T-helper 2 cell (primary cell): ENCODE results near the gene LRRC4.

Experiments used
- DNase-seq, 5 experiments: peaks; one replicate each; pipeline versions ENCODE4 v3.0.0 to v3.0.0-alpha.2; 2012 to 2022

The LRRC4 gene

GRCh38 chr7:128029405-128029995, 1.7 kb downstream of the LRRC4 start:
- DNase-seq, result no peak

- no peak for DNase-seq
Measured at GRCh38 chr7:128027485-128027980, 3.7 kb downstream of the LRRC4 start.

- no peak for DNase-seq
Measured at GRCh38 chr7:128026551-128026950, 4.7 kb downstream of the LRRC4 start.

GRCh38 chr7:128025819-128026218, 5.4 kb downstream of the LRRC4 start:
- no peak for DNase-seq

GRCh38 chr7:128025380-128025779, 5.9 kb downstream of the LRRC4 start:
- DNase-seq, result no peak

- no peak for DNase-seq
Measured at GRCh38 chr7:128024151-128024550, 7.1 kb downstream of the LRRC4 start.

GRCh38 chr7:128022631-128023532, 8.4 kb downstream of the LRRC4 start:
- no peak for DNase-seq

- no peak for DNase-seq
Measured at GRCh38 chr7:128021366-128021765, 9.9 kb downstream of the LRRC4 start.

- peak in 1 of 5 experiments; percentile 24 for DNase-seq
Measured at GRCh38 chr7:128020159-128020558, 11.1 kb downstream of the LRRC4 start.

- no peak for DNase-seq
Measured at GRCh38 chr7:128019288-128019687, 11.9 kb downstream of the LRRC4 start.

GRCh38 chr7:128017862-128018845, 13.1 kb downstream of the LRRC4 start:
- DNase-seq, result no peak

- no peak for DNase-seq
Measured at GRCh38 chr7:128017460-128017859, 13.8 kb downstream of the LRRC4 start.

- DNase-seq, result no peak
Measured at GRCh38 chr7:128014811-128015210, 16.4 kb downstream of the LRRC4 start.

GRCh38 chr7:128011131-128011661, 20.0 kb downstream of the LRRC4 start:
- no peak for DNase-seq

GRCh38 chr7:128010391-128011127, 20.7 kb downstream of the LRRC4 start:
- DNase-seq, result peak in 1 of 5 experiments; percentile 17

- DNase-seq, result no peak
Measured at GRCh38 chr7:128008744-128009143, 22.5 kb downstream of the LRRC4 start.

- no peak for DNase-seq
Measured at GRCh38 chr7:128008141-128008540, 23.1 kb downstream of the LRRC4 start.

GRCh38 chr7:128007303-128007680, 23.9 kb downstream of the LRRC4 start:
- no peak for DNase-seq

- no peak for DNase-seq
Measured at GRCh38 chr7:128006550-128007302, 24.5 kb downstream of the LRRC4 start.

GRCh38 chr7:128005759-128006159, 25.5 kb downstream of the LRRC4 start:
- DNase-seq, result no peak

- no peak for DNase-seq
Measured at GRCh38 chr7:128005117-128005516, 26.1 kb downstream of the LRRC4 start.
